ENCODE measurements around the gene TCAIM.
"Not testable (repeated sequence)": the region's sequence is repeated elsewhere in the genome, so short reads cannot be mapped to it uniquely, and the experiment has no call there.

Gene TCAIM

GRCh38 chr3:44338010-44338827 lies at the start of gene TCAIM:
TSS of gene TCAIM (plus strand) at chr3:44338766. CDS start at chr3:44354783, 16,017 bp downstream.
- DNase-seq = peak; percentile 96

GRCh38 chr3:44289882-44290462 lies 48.6 kb upstream of the TCAIM start:
- DNase-seq = no peak

GRCh38 chr3:44292276-44292675 lies 46.3 kb upstream of the TCAIM start:
- no peak for DNase-seq

GRCh38 chr3:44292947-44293346 lies 45.6 kb upstream of the TCAIM start:
- DNase-seq = no peak

- DNase-seq = no peak
Observed at GRCh38 chr3:44297255-44297654, 41.3 kb upstream of the TCAIM start.

GRCh38 chr3:44301746-44302145 lies 36.8 kb upstream of the TCAIM start:
- DNase-seq = no peak

- no peak for DNase-seq
Observed at GRCh38 chr3:44309500-44309899, 29.1 kb upstream of the TCAIM start.

- DNase-seq = peak; percentile 21
Observed at GRCh38 chr3:44318891-44319311, 19.7 kb upstream of the TCAIM start.

GRCh38 chr3:44321335-44321734 lies 17.2 kb upstream of the TCAIM start:
- no peak for DNase-seq

GRCh38 chr3:44323341-44323955 lies 15.1 kb upstream of the TCAIM start:
- no peak for DNase-seq

- DNase-seq = no peak
Observed at GRCh38 chr3:44324584-44324983, 14.0 kb upstream of the TCAIM start.

- DNase-seq = no peak
Observed at GRCh38 chr3:44326019-44326418, 12.5 kb upstream of the TCAIM start.

GRCh38 chr3:44326515-44326914 lies 12.1 kb upstream of the TCAIM start:
- no peak for DNase-seq

- no peak for DNase-seq
Observed at GRCh38 chr3:44329946-44330345, 8.6 kb upstream of the TCAIM start.

- DNase-seq = no peak
Observed at GRCh38 chr3:44330444-44330843, 8.1 kb upstream of the TCAIM start.

- DNase-seq = no peak
Observed at GRCh38 chr3:44334326-44334725, 4.2 kb upstream of the TCAIM start.

GRCh38 chr3:44337248-44337785 lies 1.2 kb upstream of the TCAIM start:
- DNase-seq = no peak

GRCh38 chr3:44338828-44339127 lies 212 bp downstream of the TCAIM start:
- no peak for DNase-seq

- no peak for DNase-seq
Observed at GRCh38 chr3:44339181-44340057, 853 bp downstream of the TCAIM start.

- DNase-seq = no peak
Observed at GRCh38 chr3:44340058-44340395, 1.5 kb downstream of the TCAIM start.

- no peak for DNase-seq
Observed at GRCh38 chr3:44342176-44342790, 3.7 kb downstream of the TCAIM start.

GRCh38 chr3:44343421-44343820 lies 4.9 kb downstream of the TCAIM start:
- DNase-seq = no peak

- not testable (repeated sequence) for DNase-seq
Observed at GRCh38 chr3:44346590-44346989, 8.0 kb downstream of the TCAIM start.
